Measurements from ENCODE around the gene NPR3. TPM values are rescaled to one million over a fixed set of nuclear protein-coding genes. Genes with fewer than 3 reads are reported as not detected.

Gene NPR3
- total RNA-seq, 6 experiments from 2014 or later = 23.8 to 56.3 (median 25.5) TPM

GRCh38 chr5:32711681-32712480 lies 760 bp downstream of the NPR3 start:
- TF ChIP-seq CTCF (IDR thresholded peaks at IDR 0.05) = no peak
- peak overlapping the region; percentile 95 for H3K27ac Mint-ChIP-seq
- H3K36me3 Mint-ChIP-seq (ENCODE audit: low read depth) = peaks cover under 1% of the 10 kb centered on the region
- H3K27me3 Mint-ChIP-seq (ENCODE audit: insufficient read depth) = peaks cover 4% of the 10 kb centered on the region
- peak; percentile 48 for DNase-seq
- H3K4me1 Mint-ChIP-seq (ENCODE audit: low read depth) = peaks cover 47% of the 10 kb centered on the region
- no peaks in the 10 kb centered on the region for H3K9me3 Mint-ChIP-seq
- peak overlapping the region; percentile 94 for H3K4me3 Mint-ChIP-seq

- peaks cover 4% of the 10 kb centered on the region; the same call in 1 of the 2 replicates for H3K9me3 Mint-ChIP-seq
- peaks cover 42% of the 10 kb centered on the region for H3K4me1 Mint-ChIP-seq (ENCODE audit: low read depth)
- peaks cover 4% of the 10 kb centered on the region for H3K27me3 Mint-ChIP-seq (ENCODE audit: insufficient read depth)
- peak overlapping the region; percentile 94 for H3K4me3 Mint-ChIP-seq
- H3K27ac Mint-ChIP-seq = peak overlapping the region; percentile 95
- DNase-seq = peak; percentile 19
- TF ChIP-seq CTCF (IDR thresholded peaks at IDR 0.05) = peak; percentile 72
- peaks cover 9% of the 10 kb centered on the region for H3K36me3 Mint-ChIP-seq (ENCODE audit: low read depth)
These were observed 1.6 kb downstream of the NPR3 start for GRCh38 chr5:32712481-32713360.

GRCh38 chr5:32713361-32713769 lies 2.2 kb downstream of the NPR3 start:
- H3K4me1 Mint-ChIP-seq (ENCODE audit: low read depth) = peaks cover 41% of the 10 kb centered on the region
- TF ChIP-seq CTCF (IDR thresholded peaks at IDR 0.05) = no peak
- peaks cover 15% of the 10 kb centered on the region for H3K36me3 Mint-ChIP-seq (ENCODE audit: low read depth)
- peak overlapping the region; percentile 94 for H3K4me3 Mint-ChIP-seq
- H3K9me3 Mint-ChIP-seq = peaks cover 8% of the 10 kb centered on the region; the same call in 1 of the 2 replicates
- peak overlapping the region; percentile 72 for H3K27ac Mint-ChIP-seq
- DNase-seq = peak; percentile 3
- peaks cover 4% of the 10 kb centered on the region for H3K27me3 Mint-ChIP-seq (ENCODE audit: insufficient read depth)

- peaks cover 20% of the 10 kb centered on the region for H3K36me3 Mint-ChIP-seq (ENCODE audit: low read depth)
- peak; percentile 62 for DNase-seq
- peak overlapping the region; percentile 72 for H3K27ac Mint-ChIP-seq
- peak overlapping the region; percentile 94 for H3K4me3 Mint-ChIP-seq
- peak; percentile 56 for TF ChIP-seq CTCF (IDR thresholded peaks at IDR 0.05)
- peaks cover 41% of the 10 kb centered on the region for H3K4me1 Mint-ChIP-seq (ENCODE audit: low read depth)
- H3K9me3 Mint-ChIP-seq = peaks cover 13% of the 10 kb centered on the region
- peaks cover 4% of the 10 kb centered on the region for H3K27me3 Mint-ChIP-seq (ENCODE audit: insufficient read depth)
These were observed 2.8 kb downstream of the NPR3 start for GRCh38 chr5:32713770-32714381.

- Mint-ChIP-seq H3K36me3 (ENCODE audit: low read depth) (peaks cover 30% of the 10 kb centered on the region), H3K4me1 (ENCODE audit: low read depth) (peaks cover 35% of the 10 kb centered on the region), H3K4me3 (peak overlapping the region; percentile 94), H3K27me3 (ENCODE audit: insufficient read depth) (peaks cover 4% of the 10 kb centered on the region), H3K27ac (peak overlapping the region; percentile 72), H3K9me3 (peaks cover 23% of the 10 kb centered on the region)
- DNase-seq = no peak
- TF ChIP-seq CTCF (IDR thresholded peaks at IDR 0.05) = no peak
These were observed 3.7 kb downstream of the NPR3 start for GRCh38 chr5:32714836-32715235.

Measured in HFFc6 (cell line).